IPS-18c (cell line): ENCODE data around the gene LRP1B.
"Not testable (repeated sequence)": the region's sequence is repeated elsewhere in the genome, so short reads cannot be mapped to it uniquely, and the experiment has no call there.

ENCODE experiments used
- H3K4me3 ChIP-seq: 2 replicates; pipeline ENCODE4 v1.7.0; 2013; ENCODE audit warnings: low read depth, mild to moderate bottlenecking, low read length, moderate library complexity; ENCODE audit not compliant: insufficient read depth
- H3K9me3 ChIP-seq: one replicate; pipeline ENCODE4 v1.6.1; 2013; ENCODE audit warnings: mild to moderate bottlenecking, low read length, moderate library complexity; ENCODE audit not compliant: control insufficient read depth, insufficient read depth

LRP1B gene

DNA sequence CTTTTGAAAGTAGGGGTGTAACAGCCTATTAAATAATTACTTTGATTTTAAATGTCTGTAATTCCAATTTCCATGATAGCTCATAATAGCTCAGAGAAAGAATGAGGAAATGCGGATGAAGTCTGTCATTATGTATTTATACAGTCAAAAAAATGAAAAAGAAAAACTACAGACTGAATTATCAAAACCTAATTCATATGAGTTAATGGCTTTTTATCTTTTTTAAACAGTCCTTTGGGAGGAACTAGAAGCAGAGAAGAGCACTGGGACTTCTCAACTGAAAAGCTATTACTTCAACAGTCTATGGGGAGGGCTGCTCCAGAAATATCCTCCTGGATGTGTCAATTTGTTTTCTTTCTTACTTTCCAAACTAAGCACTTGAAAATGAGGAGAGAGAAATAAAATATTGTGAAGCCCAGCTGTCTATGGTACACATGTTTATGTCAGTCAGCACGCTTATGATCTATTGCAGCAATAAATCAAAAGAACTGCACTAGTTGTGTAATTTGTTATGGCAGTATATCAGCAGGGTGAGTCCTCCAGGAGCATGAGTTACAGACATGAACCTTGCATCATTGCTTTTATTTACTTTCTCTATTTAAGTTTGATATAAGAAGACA, 1550.2 kb downstream of the LRP1B start:
- Histone ChIP-seq H3K9me3 (no peaks in the 10 kb centered on the region), H3K4me3 (no peak overlapping the region)

DNA sequence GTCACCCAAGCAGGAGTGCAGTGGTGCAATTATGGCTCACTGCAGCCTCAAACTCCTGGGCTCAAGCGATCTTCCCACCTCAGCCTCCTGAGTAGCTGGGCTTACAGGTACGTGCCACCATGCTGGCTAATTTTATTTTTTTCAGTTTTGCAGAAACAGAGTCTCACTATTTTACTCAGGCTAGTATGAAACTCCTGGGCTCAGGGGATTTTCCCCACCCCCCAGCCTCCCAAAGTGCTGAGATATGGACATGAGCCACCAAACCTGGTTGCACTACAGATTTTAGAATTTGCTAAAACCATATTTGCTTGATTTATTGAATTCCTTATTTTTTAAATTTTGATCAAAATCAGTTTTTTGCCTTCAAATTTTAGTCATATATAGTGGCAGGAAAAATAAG, 1553.4 kb downstream of the LRP1B start:
- H3K9me3 ChIP-seq: no peaks in the 10 kb centered on the region

DNA sequence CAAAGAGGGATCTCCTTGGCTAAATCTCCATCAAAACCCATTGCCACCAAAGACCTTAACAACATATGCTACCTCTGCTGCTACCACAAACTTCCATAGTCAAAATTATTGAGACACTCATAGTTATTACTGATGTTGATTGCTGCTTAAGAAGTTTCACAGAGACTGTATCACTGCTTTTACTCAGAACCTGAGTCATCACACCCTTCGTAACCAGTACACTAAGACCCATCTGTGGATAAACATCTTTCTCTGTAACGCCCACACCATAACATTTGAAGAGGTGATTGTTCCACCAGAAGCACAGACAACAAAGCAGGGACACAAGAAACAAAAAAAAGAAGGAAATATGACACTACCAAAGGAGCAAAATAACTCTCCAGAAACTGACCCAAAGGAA, 1563.1 kb downstream of the LRP1B start:
- H3K9me3 ChIP-seq: no peaks in the 10 kb centered on the region
- H3K4me3 ChIP-seq: no peak overlapping the region

More for the DNA sequence above, 1553.4 kb downstream of the LRP1B start:
- no peak overlapping the region for H3K4me3 ChIP-seq

DNA sequence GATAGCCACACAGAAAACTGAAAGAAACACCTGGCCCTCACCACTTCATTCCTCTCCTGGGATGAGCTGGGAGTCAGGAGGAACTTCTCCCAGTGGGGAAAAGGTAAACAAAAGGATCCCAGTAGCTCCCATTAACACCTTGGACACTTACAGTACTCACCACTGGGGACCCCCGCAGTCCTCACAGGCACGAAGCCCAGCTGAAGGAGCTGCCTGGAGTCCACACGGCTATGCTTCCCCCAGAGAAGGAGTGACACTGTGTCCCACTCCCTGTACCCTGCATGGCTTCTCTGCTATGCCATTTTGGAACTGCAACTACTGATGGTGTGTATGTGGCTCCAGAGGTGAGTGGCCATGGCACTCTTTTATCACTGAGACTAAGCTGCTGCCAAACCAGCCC, 1565.1 kb downstream of the LRP1B start:
- Histone ChIP-seq H3K4me3 (no peak overlapping the region), H3K9me3 (no peaks in the 10 kb centered on the region)

DNA sequence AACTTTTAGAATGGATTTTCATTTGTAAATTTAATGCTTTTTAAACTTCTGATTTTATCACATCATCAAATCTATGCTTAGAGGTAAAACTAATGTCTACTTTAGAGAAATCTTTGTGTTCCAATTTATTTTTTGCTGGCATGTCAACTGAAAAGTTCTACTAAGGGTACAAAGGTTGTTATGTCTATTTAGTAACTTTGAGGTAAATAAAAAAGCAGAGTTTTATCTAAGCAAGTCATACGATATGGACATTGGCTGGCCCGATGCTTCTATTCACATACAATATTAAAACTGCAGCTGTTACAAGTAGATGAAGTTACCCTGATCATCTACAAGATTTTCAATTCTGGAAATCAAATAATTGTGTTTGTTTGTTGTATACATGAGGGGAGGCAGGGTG, 1575.1 kb downstream of the LRP1B start:
- no peaks in the 10 kb centered on the region for H3K9me3 ChIP-seq
- H3K4me3 ChIP-seq: no peak overlapping the region

DNA sequence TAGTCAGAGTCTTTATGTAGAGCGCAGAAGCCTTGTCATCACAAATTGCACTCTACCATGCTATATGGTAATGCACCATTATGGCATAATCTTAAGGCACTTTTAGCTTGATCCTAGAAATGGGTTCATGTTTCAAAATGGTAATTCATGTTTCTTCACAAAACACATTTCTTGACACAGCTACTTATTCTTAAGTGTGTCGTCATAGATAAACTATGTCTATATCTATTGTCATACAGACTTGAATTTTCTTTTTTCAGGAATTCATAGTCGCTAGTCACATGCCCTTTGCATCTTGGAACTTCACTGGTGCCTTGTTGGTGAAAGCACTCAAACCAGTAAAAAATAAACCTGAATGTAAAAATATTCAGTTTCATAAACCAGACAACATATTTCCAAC, 1578.2 kb downstream of the LRP1B start:
- H3K9me3 ChIP-seq: no peaks in the 10 kb centered on the region
- H3K4me3 ChIP-seq: no peak overlapping the region

DNA sequence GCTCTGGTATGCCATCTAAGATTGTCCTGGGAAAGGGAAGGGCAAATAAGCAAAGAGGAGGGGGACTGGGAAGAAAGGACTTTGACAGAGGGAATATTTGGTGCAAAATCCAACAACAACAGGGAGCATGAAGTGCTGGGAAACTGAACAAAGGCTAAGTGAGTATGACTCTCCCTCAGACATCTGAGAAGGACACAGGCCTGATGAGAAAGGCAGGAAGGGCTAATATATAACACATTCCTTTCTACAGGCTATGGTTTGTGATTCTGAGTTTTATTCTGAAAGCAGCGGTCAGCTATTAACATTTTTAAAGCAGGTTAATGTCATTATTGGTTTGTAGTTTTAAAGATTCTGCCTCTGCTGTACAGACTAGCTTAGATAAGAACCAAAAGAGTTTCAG, 1579.5 kb downstream of the LRP1B start:
- H3K9me3 ChIP-seq: no peaks in the 10 kb centered on the region
- no peak overlapping the region for H3K4me3 ChIP-seq

DNA sequence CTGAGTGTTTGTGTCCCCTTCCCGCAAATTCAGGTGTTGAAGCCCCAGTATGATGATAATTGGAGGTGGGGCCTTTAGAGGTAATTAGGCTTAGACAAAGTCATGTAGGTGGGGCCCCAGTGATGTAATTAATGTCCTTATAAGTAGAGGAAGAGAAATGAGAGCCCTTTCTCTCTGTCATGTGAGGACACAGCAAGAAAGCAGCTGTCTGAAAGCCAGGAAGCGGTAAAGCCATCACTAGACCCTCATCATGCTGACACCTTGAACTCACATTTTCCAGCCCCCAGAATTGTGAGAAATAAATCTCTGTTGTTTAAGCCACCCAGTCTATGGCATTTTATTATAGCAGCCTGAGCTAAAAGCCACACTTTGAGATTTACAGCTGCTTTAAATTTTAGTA, 1580.0 kb downstream of the LRP1B start:
- Histone ChIP-seq H3K9me3 (no peaks in the 10 kb centered on the region), H3K4me3 (no peak overlapping the region)

DNA sequence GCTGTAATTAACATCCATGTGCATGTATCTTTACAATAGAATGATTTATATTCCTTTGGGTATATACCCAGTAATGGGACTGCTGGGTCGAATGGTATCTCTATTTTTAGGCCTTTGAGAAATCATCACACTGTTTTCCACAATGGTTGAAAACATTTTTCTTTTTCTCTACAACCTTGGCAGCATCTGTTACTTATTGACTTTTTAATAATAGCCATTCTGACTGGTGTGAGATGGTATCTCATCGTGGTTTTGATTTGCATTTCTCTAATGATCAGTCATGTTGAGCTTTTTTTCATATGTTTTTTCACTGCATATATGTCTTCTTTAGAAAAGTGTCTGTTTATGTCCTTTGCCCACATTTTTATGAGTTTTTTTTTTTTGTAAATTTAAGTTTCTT, 1586.0 kb downstream of the LRP1B start:
- not testable (repeated sequence) for H3K9me3 ChIP-seq, H3K4me3 ChIP-seq

DNA sequence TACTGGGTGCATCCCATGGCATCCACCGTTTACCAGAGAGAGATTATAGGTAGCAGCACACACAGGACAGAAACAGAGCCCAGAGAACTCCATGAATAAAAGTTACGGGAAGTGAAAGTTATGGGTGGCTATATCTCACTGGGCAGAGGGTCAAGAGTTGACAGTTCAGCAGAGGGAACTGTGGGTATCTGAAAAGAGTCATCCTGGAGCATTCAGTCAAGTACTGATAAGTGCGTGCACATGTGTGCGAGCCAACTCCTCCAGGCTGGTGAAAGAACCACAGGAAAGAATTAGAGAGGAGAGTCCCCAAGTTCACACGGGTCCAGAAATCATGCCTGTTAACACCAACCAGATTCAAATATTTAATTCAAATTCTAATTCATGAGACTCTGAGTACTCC, 1588.2 kb downstream of the LRP1B start:
- Histone ChIP-seq H3K9me3 (no peaks in the 10 kb centered on the region), H3K4me3 (no peak overlapping the region)

DNA sequence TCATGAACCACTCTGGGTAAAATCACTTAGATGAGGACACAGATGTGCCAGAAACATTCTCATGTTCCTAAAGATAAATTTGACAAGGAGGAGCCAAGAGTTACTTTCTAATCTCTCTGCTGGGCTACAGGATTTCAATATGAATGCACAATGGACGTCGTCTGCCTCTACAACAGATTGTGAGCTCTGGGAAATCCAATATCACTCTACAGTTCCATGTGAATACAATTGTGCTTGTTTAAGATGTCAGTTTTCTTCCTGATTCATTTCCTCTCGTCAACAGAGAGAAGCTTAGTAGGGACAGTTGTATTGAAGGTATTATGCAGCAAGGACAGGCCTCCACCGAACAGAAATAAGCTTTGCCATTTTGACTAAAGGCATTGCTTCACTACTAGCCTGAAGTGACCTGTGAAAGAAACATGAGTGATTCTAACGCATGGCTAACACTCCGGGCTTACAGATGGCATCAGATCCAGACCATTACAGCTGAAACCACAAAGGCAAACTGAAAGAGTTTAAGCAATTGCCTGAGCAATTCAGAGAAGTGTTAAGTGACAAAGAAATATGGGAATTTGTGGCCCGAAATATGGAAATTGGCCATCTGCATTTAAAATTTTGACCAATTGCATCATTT, 1591.5 kb downstream of the LRP1B start:
- H3K9me3 ChIP-seq: no peaks in the 10 kb centered on the region
- no peak overlapping the region for H3K4me3 ChIP-seq

DNA sequence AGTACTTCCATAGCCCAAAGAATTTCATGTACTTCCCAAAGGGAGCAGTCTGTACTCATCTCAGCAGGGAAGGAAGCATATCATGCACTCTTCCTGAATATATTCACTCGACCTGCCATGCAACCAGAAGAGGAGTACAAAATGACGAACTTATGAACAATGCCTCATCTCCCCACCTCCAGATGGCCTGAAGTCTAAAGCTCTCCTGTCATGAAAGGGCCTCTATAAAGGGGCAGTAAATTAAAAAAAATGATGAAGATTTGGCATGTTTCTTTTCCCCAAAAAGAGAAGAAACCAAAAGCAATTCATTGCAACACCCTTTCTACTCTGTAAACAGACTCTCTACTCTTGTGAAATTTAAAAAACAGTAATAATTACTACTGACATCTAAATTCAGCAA, 1601.1 kb downstream of the LRP1B start:
- Histone ChIP-seq H3K4me3 (no peak overlapping the region), H3K9me3 (no peaks in the 10 kb centered on the region)

DNA sequence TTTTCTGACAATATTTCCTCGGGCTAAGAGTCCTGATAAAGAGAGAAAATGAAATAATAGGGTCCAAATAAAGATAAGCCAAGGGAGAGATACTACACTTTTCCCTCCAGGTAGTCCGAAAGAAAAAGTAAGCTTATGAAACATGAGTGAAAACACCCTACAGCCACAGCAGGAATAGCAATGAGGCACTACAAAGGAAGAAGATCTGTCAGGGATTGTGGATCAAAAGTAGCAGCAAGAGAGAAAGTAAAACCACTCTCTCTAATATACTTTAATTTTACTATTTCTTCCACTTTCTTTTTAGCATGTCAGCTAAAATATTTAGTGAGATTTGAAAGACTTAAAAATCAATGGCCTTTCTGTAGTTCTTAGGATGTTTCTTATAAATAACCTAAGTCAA, 1601.8 kb downstream of the LRP1B start:
- no peaks in the 10 kb centered on the region for H3K9me3 ChIP-seq
- no peak overlapping the region for H3K4me3 ChIP-seq

DNA sequence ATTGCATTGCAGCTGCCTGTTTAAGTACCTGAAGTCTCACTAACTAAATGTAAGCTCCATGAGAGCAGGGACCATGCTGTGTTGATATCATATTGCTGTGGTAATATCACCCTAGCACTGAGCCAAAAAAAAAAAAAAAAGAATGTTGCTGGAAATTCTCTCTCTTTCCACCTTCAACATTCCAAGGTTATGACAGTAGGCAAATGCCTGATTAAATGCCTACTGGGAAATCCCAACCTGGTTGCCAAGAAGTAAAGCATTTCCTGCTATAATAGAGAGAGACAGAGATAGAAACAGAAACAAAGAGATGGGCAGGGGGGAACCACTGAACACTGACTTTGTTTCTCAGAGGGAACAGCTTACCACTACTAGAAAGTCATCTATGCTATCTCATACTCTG, 1604.2 kb downstream of the LRP1B start:
- Histone ChIP-seq H3K9me3 (no peaks in the 10 kb centered on the region), H3K4me3 (no peak overlapping the region)

DNA sequence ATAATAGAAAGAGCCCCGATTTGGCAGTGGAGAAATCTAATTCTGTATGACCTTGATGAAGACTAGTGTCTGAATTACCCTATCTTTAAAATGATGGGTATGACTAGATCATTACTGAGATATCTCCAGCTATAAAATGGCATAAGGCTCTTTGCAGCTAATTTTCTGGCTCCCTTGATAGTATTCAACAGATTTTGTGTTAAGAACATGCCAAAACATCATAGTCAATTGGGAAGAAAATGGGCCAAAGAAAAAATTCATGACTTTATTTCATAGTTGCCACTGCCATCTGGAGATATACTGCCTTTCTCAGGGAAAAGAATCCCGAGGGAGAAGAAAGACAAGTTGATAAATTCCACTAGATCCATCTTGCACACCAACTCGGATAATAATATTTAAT, 1618.7 kb downstream of the LRP1B start:
- no peaks in the 10 kb centered on the region for H3K9me3 ChIP-seq
- H3K4me3 ChIP-seq: no peak overlapping the region

DNA sequence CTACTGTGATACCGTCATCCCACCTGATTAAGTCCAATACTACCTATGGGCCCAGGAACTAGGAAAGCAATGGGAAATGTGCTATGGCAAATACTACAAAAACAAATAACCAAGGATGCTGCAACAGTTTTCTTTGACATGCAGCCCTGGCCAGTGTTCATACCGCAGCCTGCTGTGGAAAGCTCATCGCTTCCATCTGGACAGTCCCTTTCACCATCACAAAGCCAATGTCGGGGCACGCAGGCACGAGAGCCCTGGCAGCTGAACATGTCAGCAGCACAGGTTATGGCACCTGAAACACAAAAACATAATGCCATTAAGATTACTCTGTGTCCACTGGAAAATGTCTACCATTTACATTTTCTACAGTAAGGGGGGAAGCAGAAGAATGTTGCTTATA, 1621.1 kb downstream of the LRP1B start:
- Histone ChIP-seq H3K9me3 (no peaks in the 10 kb centered on the region), H3K4me3 (no peak overlapping the region)

DNA sequence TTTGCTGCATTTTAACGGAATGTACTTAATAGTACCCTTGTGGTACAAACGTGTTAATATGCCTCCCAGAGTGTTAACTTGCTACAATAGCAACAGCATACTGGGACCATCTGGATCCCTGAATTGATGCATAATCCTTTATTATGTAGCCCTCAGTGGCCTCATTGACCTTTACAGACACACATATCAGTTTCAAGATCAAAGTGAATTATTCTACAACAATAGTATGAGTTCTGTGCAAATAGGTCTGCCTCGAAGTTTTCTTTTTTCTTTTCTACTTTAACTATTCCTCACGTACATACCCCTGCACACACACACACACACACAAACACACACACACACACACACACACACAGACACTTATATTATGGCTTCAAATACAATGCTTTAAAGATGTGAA, 1622.1 kb downstream of the LRP1B start:
- no peaks in the 10 kb centered on the region for H3K9me3 ChIP-seq

DNA sequence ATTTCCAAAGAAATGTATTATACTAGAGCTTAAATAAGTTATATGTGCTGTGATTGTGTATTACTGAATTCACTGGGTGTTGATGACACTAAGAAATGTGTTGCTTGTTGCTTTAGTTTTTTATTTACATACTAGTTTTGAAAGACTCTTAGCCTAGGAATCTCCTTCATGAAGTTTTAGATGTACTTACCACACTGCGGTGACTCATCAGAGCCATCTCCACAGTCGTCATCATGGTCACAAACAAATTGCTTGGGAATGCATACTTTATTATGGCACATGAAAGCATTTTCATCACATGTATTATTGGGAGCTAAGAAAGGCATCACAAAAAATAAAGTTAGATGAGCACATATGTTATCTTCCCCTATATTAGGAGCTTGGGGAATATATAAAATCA, 1624.2 kb downstream of the LRP1B start:
- no peaks in the 10 kb centered on the region for H3K9me3 ChIP-seq
- no peak overlapping the region for H3K4me3 ChIP-seq

More for the DNA sequence above, 1622.1 kb downstream of the LRP1B start:
- H3K4me3 ChIP-seq: no peak overlapping the region

DNA sequence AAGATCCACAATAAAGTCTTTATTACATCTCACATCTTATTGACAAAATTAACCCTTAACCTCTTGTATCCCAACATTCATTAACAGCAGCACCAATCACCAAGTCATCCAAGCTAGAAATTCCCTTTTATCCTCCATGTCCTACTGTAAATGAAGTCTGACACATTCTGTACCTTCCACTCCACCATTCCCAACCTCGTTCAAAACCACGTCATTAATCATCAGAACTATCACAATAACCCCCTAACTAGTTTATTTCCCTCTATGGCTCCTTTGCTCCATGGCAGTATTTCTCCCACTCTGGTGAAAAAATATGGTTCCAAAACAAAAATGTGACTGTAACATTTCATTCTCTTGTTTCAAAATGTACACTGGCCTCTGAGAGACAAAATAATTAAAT, 1626.2 kb downstream of the LRP1B start:
- Histone ChIP-seq H3K4me3 (no peak overlapping the region), H3K9me3 (no peaks in the 10 kb centered on the region)
